PC-9 (cell line): ENCODE measurements around the gene SERPINE2. TPM values are rescaled to one million over a fixed set of nuclear protein-coding genes. Genes with fewer than 3 reads are reported as not detected.

Experiments
- BruUV-seq: library from RNA; stranded (reverse); fragments of 400-500 nt; replicated peaks from 2 replicates; lab custom pipeline; 2021; lab: Mats Ljungman, UMichigan
- CTCF ChIA-PET: fragments of 300-600 bp; sonication (Branson Sonifier 250); formaldehyde crosslinking; loops from one replicate; lab custom pipeline; 2022; ENCODE audit warnings: antibody characterized with exemption; lab: Charles Lee
- POLR2A ChIA-PET: fragments of 300-600 bp; sonication (Branson Sonifier 250); formaldehyde crosslinking; loops from one replicate; lab custom pipeline; 2022; ENCODE audit warnings: antibody characterized with exemption; ENCODE audit not compliant: unreplicated experiment; lab: Charles Lee
- DNase-seq, 2 experiments: peaks; one replicate each; pipeline versions ENCODE4 v3.0.0 to v3.0.0-alpha.2; 2015 to 2022; ENCODE audit warnings: mixed read lengths in 1 of 2
- H2AFZ ChIP-seq: fragments of 200-600 bp; sonication (generic); 2 replicates; pipeline ENCODE4 v1.8.1; 2017; ENCODE audit warnings: antibody characterized with exemption
- H3F3A ChIP-seq: fragments of 200-600 bp; sonication (generic); 2 replicates; pipeline ENCODE4 v1.8.1; 2017; ENCODE audit warnings: antibody characterized with exemption, mild to moderate bottlenecking, low read depth; ENCODE audit not compliant: insufficient read depth
- H3K27ac ChIP-seq: fragments of 200-600 bp; sonication (generic); 2 replicates; pipeline ENCODE4 v1.6.1; 2016; ENCODE audit warnings: mixed run types
- H3K27me3 ChIP-seq: fragments of 200-600 bp; sonication (generic); 2 replicates; pipeline ENCODE4 v1.6.1; 2016; ENCODE audit warnings: low read depth, mixed run types; ENCODE audit not compliant: insufficient read depth
- H3K36me3 ChIP-seq: fragments of 200-600 bp; sonication (generic); 2 replicates; pipeline ENCODE4 v1.6.1; 2016; ENCODE audit warnings: low read depth, mixed run types
- H3K4me1 ChIP-seq: fragments of 200-600 bp; sonication (generic); replicated peaks from 2 replicates; pipeline ENCODE4 v1.6.1; 2016; ENCODE audit warnings: mixed run types; ENCODE audit not compliant: insufficient read depth
- H3K4me2 ChIP-seq: fragments of 200-600 bp; sonication (generic); 2 replicates; pipeline ENCODE4 v1.6.1; 2017; ENCODE audit warnings: mixed run types
- H3K4me3 ChIP-seq: fragments of 200-600 bp; sonication (generic); 2 replicates; pipeline ENCODE4 v1.6.1; 2016; ENCODE audit warnings: mixed run types
- H3K79me2 ChIP-seq: fragments of 200-600 bp; sonication (generic); 2 replicates; pipeline ENCODE4 v1.6.1; 2017; ENCODE audit warnings: low read depth, mixed run types
- H3K9me2 ChIP-seq: fragments of 200-600 bp; sonication (generic); 2 replicates; pipeline ENCODE4 v1.8.1; 2017; ENCODE audit warnings: mild to moderate bottlenecking; ENCODE audit not compliant: insufficient read depth
- H3K9me3 ChIP-seq: fragments of 200-600 bp; sonication (generic); 2 replicates; pipeline ENCODE4 v1.8.1; 2016; ENCODE audit warnings: low read depth; ENCODE audit not compliant: insufficient read depth
- H4K20me1 ChIP-seq: fragments of 200-600 bp; sonication (generic); 2 replicates; pipeline ENCODE4 v1.8.1; 2017; ENCODE audit not compliant: insufficient read depth
- EZH2 ChIP-seq: fragments of 200-600 bp; sonication (generic); IDR thresholded peaks from 2 replicates; pipeline ENCODE4 v1.8.0; 2017; ENCODE audit warnings: antibody characterized with exemption, low read depth
- intact Hi-C: fragments of 100-400 bp; cut with micrococcal nuclease; formaldehyde crosslinking; loops from one replicate; pipeline ENCODE4 v1.10.0; 2022; ENCODE audit not compliant: unreplicated experiment
- total RNA-seq: library from RNA; stranded (reverse); gene quantifications from 2 replicates; pipeline ENCODE4 v1.2.3, GENCODE V29; 2021
- TF ChIP-seq, protein P1 (sequence below): fragments of 200-600 bp; sonication (generic); conservative IDR thresholded peaks from 2 replicates; pipeline ENCODE4 v1.6.1; 2017; ENCODE audit warnings: mixed run types, antibody characterized with exemption, mild to moderate bottlenecking, moderate library complexity

The SERPINE2 gene
- total RNA-seq, 1 experiment from 2014 or later, result 110 TPM

DNA sequence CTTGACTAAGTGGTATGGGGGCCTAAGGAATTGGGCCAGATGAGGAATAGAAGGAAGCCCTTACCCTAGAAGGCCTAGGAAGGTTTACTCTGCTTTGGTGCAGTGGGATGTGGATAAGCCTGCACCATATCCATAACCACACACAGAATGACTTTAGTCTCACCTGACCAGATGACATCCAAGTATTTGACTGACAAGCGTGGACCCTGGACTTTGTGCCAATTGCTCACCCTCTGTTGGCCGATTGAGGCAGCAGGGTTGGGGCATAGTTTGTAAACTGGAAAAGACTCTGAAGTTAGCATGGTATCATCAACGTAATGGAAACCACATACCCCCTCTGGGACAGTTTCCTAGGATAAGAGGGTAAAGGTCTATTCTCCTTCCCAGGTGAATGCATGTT lies 36.5 kb upstream of the SERPINE2 start:
- Histone ChIP-seq H3K9me2 (no peaks in the 10 kb centered on the region), H3K79me2 (no peaks in the 10 kb centered on the region), H3K4me1 (no peaks in the 10 kb centered on the region), H3F3A (no peaks in the 10 kb centered on the region), H3K27ac (no peak overlapping the region), H3K36me3 (no peaks in the 10 kb centered on the region), H3K27me3 (no peaks in the 10 kb centered on the region), H3K9me3 (peaks cover 3% of the 10 kb centered on the region; the same call in 1 of the 2 replicates), H2AFZ (no peak overlapping the region), H3K4me2 (no peak overlapping the region), H3K4me3 (no peak overlapping the region), H4K20me1 (no peaks in the 10 kb centered on the region)
- DNase-seq, result no peak
- TF ChIP-seq EZH2, result no peak
- TF ChIP-seq, protein P1, sequence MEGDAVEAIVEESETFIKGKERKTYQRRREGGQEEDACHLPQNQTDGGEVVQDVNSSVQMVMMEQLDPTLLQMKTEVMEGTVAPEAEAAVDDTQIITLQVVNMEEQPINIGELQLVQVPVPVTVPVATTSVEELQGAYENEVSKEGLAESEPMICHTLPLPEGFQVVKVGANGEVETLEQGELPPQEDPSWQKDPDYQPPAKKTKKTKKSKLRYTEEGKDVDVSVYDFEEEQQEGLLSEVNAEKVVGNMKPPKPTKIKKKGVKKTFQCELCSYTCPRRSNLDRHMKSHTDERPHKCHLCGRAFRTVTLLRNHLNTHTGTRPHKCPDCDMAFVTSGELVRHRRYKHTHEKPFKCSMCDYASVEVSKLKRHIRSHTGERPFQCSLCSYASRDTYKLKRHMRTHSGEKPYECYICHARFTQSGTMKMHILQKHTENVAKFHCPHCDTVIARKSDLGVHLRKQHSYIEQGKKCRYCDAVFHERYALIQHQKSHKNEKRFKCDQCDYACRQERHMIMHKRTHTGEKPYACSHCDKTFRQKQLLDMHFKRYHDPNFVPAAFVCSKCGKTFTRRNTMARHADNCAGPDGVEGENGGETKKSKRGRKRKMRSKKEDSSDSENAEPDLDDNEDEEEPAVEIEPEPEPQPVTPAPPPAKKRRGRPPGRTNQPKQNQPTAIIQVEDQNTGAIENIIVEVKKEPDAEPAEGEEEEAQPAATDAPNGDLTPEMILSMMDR, result no peak
- intact Hi-C loops, result no loop called here
- ChIA-PET CTCF (no interaction called here), POLR2A (no interaction called here)
- BruUV-seq, result no TSS peak

DNA sequence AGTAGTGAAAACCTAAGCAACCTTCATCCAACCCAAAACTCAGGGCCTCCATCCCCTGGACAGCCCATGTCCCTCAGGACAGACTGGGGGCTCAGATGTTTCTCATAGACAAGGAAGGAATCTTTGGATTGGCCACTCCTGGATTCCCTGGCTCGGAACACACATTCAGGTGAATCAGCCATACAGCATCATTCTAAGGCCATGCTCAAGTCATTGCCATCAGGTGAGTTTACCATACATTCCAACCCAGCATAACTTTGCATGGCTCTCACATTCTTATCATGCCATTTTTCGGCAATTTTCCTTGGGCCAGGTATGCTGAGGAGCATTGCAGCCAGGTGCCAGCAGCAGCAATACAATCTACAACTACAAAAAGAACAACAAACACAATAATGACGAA lies 34.6 kb upstream of the SERPINE2 start:
- Histone ChIP-seq H3K4me3 (no peak overlapping the region), H3K9me3 (0 out of 2 replicates have a peak, but pooled peaks cover 3% of the 10 kb centered on the region), H3F3A (no peaks in the 10 kb centered on the region), H4K20me1 (no peaks in the 10 kb centered on the region), H3K9me2 (no peaks in the 10 kb centered on the region), H3K27me3 (no peaks in the 10 kb centered on the region), H3K79me2 (no peaks in the 10 kb centered on the region), H3K4me1 (no peaks in the 10 kb centered on the region), H3K36me3 (no peaks in the 10 kb centered on the region), H3K4me2 (no peak overlapping the region), H3K27ac (no peak overlapping the region), H2AFZ (no peak overlapping the region)
- POLR2A ChIA-PET, result no interaction called here
- intact Hi-C loops, result no loop called here
- no peak for DNase-seq
- CTCF ChIA-PET, result no interaction called here
- TF ChIP-seq EZH2, result no peak
- TF ChIP-seq, protein P1, result no peak
- no TSS peak for BruUV-seq

- intact Hi-C loops, result no loop called here
These were observed 33.6 kb upstream of the SERPINE2 start for GRCh38 chr2:224072541-224073188.

More at GRCh38 chr2:224072541-224073188, 33.6 kb upstream of the SERPINE2 start:
- Histone ChIP-seq H3K4me2 (no peak overlapping the region), H3K79me2 (no peaks in the 10 kb centered on the region), H3K4me1 (no peaks in the 10 kb centered on the region), H3K27ac (no peak overlapping the region), H3K4me3 (no peak overlapping the region), H3K9me3 (0 out of 2 replicates have a peak, but pooled peaks cover 3% of the 10 kb centered on the region), H3K9me2 (no peaks in the 10 kb centered on the region), H3K36me3 (no peaks in the 10 kb centered on the region), H2AFZ (no peak overlapping the region; the same call in 1 of the 2 replicates), H3K27me3 (no peaks in the 10 kb centered on the region), H3F3A (no peaks in the 10 kb centered on the region), H4K20me1 (no peaks in the 10 kb centered on the region)
- no TSS peak for BruUV-seq
- ChIA-PET CTCF (no interaction called here), POLR2A (no interaction called here)
- TF ChIP-seq, protein P1, result no peak
- no peak for TF ChIP-seq EZH2
- DNase-seq, result no peak
